Ureter (tissue), 1 donor: ENCODE data around the gene ADAT3. TPM values are rescaled to one million over a fixed set of nuclear protein-coding genes. Genes with fewer than 3 reads are reported as not detected.
A peak's percentile ranks its signal among the peaks of the same experiment; 100 is the strongest.

ENCODE experiments used
- DNase-seq: peaks from one replicate; pipeline ENCODE4 v3.0.0-alpha.2; 2020; ENCODE audit warnings: low spot score
- total RNA-seq: library from RNA; stranded (reverse); gene quantifications from one replicate; pipeline ENCODE4 v1.2.4, GENCODE V29; 2023
- donor health status: DM: yes; HTN: yes; CAD: no.

The ADAT3 gene
- total RNA-seq, 1 donor from 2014 or later = 4.1 TPM

DNA sequence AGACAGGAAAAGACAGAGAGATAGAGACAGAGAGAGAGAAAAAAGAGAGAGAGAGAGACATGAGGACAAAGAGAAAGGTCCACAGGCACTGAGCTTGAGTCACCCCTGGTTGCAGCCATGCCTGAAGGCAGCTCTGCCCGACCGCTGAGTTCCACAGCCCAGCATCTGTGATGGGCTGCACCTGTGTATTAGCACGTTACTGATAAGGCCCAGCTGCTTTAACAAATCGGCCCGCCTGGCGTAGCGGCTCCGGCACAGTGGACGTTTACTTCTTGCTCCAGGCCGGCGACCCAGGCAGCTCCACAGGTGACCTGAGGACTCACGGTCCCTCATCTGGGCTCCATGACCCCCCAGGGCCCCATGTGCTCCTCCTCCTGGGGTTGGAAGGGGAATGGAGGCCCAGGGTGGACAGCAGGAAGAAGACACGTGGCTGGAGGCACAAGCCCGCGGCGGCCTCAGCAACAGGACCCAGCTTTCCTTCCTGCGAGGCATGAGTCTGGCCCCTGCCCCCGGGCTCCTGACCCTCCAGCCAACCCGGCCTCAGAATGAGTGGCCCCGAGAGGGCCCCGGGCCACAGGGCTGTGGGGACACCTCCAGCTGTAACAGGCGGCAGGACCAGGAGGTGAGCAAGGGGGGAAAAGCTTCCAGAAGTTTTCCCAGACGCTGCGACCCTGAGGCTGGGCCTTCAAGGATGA, 31.9 kb downstream of the ADAT3 start:
- DNase-seq = no peak

DNA sequence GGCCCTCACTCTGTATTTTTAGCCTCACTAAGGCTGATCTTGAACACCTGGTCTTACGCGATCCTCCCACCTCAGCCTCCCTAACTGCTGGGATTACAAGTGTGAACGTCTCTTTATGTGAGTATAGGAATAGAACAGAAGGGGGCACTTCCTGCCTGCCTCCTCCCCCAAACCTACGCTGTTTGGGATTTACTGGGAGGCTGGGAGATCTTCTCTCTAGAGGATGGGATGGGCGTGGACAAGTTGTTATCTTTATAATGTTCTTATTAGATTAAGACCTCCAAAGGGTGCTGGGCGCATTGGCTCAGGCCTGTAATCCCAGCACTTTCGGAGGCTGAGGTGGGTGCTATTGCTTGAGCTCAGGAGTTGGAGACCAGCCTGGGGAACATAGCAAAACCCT, 32.9 kb downstream of the ADAT3 start:
- DNase-seq = no peak

DNA sequence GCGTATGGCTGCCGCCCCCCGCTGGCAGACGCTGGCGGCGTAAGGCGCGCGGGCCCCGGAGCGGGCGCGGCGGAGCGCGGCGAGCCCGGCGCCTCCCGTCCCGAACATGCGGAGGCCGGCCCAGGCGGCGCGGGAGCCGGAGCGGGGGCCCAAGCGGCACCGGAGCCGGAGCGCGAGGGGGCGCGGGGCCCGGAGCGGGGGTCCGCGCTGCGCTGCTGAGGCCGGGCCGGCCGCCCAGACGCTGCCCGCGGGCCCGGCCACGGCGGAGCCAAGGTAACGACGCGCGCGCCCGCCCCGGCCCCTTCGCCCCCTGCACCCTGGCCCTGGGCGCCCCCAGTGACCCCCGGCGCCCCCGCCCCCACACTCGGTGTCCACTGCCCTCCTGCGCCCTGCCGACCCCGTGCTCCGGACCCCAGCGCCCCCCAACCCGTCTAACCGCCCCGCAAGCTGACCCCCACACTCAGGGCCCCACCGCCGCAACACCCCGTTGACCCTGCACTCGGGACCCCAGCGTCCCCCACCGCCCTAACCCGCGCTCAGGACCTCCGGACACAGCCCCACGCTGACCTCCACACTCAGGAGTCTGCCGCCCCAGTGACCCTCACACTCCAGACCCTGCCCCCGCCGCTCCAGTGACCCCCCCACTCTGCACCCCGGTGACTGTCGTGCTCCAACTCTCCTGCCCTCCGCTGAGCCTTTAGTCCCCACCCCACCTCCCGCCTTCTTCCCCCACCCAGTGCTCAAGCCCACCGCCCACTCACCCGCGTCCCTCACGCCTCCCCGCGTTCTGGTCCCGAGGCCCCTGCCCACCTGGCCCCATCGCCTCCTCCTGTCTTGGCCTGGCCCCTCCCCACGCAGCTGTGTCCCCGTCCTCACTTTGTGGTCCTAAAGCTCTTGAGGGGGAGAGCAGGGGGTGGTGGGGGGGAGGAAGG, 36.2 kb downstream of the ADAT3 start, which contains the start of gene CSNK1G2:
Gene CSNK1G2, plus strand, starts transcription at position 27 of the 932 bp plus-strand sequence. CDS start 28,601 bp downstream, outside the sequence.
- no peak for DNase-seq

DNA sequence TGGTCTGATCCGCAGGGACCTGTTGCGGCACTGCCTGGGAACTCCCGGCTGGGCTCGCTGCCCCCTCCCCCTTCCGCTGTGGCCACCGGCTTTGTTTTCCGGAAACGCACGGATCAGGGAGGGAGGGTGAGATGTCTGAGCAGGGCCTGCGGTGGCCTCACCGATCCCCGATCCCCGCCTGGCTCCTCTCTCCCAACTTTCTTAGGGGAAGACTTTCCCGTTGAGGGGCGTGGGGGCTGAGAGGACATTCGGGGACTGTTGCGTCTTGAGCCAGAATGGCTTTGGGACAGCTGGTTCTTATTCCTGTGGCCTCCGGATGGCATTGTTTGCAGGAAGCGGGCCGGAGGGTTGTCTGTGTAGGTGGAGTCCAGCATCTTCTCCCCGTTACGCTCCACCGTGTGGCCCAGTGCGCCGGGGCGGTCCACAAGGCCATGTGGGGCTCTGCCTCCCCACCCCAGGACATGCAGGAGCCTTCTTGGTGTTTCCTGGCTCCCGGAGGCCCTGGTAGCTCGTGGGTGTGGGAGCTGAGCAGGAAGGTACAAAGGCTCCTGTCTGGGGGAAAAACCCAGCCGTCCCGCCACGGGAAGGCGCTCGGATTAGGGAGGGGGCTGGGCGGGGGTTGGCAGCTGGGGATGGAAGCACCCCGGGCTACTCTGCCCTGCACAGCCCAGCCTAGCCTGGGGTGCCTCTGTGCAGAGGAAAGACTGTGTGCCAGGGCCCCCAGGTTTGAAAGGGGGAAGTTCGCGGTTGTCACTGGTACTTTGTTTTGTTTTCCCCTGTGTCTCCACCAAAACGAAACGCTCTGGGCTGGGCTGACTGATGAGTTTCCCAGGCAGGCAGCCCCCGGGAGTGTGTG, 37.1 kb downstream of the ADAT3 start:
- peak; percentile 84 for DNase-seq

DNA sequence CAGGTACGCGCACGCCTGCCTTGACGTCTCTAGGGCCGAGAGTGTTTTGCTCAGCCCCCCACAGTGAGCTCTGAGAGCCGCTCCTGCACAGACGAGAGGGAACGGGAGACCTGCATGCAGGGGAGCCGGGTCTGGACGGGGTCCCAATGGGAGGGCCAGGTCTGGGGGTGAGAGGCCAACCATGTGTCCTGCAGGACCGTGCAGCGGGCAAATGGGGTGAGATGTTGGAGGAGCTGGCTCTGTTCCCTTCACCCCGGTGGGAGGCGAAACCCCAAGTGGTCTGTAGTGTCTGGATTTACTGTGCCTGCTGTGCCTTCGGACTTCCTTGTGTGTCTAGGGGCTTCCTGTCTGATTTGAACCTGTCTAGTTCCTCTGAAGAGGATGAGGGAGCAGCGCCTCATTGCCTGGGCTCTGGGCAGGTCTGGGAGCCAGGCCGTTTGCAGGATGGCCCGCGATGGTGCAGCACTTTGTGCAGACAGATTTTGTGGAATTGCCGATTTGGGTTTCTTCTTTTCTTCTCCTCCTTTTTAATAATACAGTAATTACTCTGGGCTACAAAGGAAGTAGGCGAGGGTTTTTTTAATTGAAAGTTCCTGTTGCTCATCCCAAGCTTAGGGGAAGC, 37.8 kb downstream of the ADAT3 start:
- DNase-seq = no peak

DNA sequence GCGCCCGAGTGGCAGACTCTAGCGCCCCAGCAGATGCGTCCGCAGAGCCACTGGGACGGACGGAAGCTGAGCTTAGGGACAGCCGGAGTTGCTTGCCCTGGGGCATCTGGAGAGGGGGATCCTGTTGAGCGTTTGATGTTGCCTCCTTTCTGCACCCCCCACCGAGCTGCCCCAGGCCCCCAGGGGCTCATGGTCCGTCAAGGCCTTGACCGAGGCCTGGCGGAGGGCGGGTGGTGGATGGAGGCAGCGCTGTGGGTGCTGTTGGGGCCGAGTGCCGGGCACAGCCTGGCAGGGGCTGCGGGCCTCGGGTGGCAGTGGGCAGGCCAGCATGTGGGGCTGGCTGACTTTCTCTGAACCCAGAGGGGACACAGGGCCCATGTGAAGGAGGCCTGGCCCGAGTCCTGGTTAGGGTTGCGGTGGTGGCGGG, 38.5 kb downstream of the ADAT3 start:
- DNase-seq = no peak

DNA sequence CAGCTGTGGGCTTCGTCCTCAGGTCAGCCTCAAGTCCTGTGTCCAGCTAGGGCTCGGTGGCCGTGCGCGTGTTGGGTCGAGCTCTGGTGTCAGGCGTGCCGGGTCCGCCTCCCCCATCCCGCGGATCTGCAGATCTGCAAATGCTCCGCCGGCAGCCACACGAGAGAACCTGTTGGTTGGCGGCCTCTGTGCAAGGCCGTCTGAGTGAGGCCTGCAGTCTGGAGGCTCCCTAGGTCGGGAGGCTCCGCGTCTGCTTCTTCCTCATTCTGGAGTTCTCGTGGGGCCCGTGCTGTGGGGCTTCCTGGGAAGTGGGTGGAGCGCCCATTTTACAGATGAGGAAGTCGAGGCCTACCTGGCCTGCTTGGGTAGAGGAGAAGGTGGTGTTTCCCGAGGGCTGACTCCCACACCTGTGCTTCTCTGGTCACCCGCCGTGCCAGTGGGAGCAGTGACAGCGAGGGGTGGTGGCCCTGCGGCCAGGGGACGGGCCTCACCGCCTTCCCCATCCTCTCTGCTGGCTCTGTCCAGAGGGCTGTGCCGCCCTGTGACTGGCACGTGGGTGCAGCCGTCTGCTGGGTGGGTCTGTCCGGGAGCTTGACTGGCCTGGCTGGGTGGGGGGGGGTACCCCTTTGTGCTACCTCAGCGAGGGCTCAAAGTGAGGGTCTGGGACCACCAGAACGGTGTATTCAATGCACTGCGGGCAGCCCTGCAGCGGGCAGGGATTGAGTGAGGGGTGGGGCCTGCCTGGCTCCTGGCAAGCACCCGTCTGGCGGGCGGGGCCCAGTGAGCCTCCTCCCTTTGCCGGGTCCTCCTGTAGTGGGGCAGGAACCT, 39.1 kb downstream of the ADAT3 start:
- no peak for DNase-seq

DNA sequence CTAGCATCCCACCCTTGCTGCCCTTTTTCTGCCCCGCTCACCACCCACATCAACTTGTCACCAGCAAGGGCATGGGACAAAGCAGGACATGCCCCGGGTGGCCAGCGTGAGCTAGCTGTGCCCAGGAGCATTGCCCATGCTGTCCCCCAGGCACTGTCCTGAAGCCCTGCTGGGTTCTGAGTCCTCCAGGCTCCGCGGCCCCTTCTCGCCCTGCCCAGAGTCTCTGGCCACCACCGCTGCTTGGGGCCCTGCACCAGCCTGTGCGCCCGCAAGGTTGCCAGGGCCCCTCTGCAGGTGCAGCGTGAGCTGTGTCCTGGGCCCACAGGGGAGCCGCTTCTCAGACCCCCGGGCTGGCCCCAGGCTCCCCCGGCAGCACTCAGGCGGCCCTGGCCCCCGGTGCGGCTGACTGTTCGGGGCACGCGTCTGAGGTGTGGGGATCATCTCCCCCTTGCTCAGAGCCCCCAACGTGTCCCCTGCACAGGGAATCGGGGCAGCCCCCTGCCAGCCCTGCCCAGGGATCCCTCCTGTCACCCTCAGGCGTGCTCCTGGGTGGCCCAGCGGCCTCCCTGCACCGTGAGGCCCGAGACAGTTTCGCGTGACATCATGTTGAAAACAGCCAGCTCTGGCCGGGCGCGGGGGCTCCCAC, 39.8 kb downstream of the ADAT3 start:
- DNase-seq = no peak

DNA sequence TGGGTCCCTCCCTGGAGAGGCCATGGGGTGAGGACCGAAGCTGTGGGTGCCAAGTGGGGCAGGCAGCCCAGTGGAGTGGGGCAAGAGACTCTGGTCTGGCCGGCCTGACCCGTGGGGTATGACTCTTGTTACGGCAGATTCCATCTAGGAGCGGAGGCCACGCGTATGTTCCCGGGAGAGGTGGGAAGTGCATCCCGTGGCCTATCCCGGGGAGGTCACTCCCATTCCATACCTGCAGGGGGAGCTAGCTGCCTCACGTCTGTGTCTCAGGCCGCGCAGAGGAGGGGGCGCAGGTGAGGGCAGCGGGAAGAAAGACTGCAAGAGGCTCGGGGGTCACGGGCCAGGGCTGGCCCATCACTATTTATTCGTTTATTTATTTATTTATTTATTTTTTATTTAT, 40.7 kb downstream of the ADAT3 start:
- no peak for DNase-seq

DNA sequence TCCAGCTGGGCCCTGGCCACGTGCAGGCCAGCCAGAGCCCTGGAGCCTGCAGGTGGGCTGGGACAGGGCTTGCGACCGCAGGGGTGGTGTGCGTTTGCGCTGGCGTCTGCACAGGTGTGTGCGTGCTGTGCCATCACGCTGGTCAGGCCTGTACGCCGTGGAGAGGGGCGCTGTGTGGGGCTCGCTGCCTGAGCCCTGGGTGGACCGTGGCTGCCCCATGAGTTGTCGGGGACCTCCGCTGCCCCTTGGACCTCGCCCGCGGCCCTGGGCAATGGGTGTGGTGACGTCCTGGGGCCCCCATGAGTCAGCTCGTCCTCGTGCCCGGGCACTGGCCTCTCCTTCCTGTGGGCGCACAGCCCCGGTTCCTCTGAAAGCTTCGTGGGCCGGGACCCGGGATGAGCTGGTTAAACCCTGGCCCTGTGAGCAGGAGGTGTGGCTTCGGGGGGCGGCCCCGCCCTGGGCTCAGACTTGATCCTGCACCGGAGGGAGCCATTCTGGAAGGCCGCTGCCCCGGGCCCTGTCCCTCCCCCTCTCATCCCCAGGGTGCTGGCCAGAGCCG, 42.5 kb downstream of the ADAT3 start:
- no peak for DNase-seq

DNA sequence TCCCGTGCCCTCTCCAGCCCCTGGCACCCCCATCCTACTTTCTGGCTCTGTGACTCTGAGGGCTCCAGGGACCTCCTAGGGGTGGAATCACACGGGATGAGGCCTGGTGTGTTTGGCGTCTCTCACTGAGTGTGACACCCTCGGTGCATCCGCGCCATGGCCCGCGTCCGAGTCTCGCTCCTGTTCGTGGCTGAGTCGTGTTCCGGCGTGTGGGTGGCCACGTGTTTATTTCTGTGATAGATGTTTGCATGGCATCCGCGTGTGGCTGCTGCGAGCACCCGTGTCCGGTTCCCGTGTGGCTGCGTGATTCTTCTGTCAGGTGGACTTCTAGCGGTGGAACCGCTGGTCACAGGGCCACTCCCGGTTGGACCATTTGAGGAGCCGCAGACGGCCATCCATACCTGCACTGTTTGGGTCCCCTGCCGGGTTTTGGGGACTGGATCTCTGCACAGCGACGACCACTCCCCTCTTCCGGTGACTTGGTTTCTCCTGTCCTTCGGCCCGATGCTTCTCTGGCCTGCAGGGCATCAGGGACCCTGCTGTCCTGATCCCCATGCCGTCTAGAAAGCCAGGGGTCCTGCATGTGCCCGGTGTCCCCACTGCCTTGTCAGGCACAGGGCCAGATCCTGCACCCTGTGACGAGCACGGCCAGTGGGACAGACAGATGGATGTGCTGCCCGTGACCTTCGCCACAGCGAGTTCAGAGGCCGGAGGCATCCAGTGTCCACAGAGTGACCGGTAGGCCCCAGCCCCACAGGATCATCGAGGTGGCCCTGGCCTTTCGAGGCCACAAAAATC, 44.3 kb downstream of the ADAT3 start:
- DNase-seq = no peak

DNA sequence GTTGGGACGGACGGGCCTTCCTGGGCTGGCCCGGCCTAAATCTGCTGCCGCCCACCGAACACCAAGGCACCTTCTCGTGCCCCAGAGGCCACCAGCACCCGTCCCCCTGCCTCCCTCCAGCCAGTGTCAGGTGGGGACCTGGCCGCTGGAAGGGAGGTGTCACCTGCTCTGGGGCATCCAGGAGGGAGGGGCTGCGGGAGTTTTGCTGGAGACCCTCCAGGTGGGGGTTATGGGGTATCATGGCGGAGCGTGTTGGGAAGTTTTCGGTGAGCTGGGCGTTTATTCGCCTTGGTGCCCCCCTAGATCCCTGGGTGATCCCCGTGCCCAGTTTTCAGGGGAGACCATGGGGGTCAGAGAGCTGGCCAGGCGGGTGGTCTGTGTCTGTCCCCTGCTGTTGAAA, 45.4 kb downstream of the ADAT3 start:
- DNase-seq = no peak

DNA sequence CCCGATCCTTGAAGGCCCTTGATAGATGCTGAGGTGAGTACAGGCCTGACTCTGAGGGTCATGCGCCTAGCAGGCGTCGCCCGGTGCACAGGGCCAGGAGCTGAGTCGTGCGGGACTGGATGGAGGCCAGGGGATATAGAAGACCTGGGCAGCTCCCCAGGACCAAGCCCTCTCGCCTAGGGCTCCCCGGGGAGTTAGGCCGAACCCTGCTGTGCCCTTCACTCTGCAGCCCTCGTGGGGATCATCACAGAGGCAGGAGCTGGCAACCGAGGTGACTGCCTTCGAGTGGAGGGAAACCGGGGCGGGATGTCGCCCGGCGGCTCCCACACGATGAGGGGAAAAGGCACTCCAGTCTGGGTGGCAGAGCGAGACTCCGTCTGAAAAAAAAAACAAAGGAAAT, 47.4 kb downstream of the ADAT3 start:
- DNase-seq = no peak

DNA sequence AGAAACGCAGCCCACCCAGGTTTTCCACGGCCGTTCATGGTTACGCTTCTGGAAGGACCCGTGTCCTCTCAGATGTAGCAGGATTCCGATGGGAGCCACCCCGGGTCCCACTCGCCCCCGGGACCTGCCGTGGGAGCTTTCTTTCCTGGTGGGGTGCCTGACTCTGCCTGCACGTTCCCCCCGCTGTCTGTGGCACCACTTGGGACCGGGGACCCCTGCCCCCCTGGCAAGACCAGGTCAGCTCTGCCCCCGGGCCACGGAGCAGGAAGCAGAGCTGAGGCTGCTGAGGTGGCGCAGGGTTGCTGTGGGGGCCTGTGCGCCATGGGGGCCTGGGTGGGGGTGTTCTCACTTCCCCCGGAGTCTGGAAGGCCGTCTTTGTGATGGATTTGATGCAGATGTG, 47.8 kb downstream of the ADAT3 start:
- DNase-seq = no peak

DNA sequence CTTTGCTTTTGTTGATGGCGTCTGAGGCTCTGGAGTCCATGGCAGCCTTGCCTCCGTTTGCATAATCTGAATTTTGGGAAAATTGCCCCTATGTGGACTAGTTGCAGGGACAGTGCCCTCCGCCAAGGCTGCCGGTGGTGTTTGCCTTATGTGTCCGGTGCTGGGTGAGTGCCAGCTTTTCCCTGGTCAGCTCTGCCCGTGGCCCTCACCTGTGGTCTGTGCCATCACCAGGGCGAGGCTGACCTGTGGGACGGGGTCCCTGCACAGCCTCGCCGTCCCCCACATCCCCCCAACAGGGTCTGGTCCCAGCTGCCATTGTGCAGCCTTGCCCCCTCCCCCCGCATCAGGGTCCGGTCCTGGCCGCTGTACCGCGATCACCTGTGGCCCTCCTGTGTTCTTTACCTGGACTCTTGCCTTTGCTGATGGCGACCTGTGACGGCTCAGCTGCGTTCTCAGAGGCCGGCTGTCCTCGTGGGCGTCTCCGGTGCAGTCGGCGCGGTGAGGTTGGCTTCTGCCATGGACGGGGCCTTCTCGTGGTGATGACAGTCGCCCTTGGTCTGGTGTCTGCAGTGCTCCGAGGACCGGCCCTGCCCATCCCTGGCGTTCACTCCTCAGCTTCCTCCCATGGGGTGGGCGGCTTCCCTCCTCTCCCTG, 48.4 kb downstream of the ADAT3 start:
- DNase-seq = no peak

DNA sequence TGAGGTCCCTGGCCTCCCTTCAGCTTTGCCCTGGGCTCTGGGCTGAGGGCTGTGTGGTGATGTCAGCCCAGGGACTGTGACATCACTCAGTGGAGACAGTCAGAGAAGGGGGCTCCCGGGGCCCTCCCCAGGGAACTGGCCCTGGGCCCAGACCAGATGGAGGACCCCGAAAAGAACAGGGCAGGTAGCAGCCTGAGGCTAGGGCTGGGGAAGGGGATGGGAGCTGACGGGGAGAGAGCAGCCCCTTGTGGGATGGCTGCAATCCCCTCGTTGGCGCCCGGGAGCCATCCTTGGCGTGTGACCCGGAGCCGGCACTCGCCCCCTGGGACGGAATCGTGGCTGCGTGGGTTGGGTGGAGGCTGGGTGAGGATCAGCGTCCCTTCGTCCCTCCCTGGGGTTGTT, 49.3 kb downstream of the ADAT3 start:
- DNase-seq = no peak

DNA sequence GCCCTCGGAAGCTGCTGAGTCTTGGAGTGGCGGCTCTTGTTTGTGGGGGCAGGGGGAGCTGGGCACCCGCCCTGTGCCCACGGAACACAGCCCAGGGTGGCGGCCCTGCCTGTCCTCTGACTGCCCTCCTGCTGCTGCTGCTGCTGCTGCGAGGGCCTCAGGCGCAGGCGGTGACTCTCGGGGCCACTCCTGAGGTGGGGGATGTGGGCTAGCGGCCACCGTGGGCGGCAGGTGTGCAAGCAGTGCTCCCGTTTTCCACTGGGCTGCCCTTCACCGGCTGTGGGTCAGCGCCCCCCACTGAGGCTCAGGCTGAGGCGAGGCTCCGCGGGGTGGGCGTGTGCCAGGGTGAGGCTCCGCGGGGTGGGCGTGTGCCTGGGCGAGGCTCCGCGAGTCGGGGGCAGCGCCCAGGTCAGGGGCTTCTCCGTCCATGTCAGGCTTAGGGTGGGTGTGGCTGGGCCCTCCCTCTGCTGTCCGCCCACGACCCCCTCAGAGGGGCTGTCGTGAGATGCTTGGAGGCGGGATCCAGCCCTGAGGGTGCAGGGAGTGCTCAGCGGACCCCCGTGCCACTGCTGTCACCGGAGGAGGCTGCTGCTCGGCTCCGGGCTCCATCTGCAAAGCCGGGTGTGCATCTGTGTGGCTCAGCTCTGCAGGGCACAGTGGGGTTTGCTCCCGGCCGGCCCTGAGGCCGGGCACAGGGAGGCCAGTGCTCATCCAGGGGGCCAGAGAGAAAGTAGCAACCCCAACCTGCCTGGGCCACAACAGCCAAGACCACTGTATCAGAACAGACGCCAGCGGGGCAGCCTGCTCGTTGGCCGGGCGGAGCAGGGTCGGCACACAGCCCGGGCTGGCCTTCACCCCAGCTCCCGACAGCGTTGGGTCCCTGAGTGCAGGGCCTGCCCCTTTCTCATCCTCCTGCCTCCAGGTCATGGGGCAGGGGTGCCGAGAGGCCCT, 50.2 kb downstream of the ADAT3 start:
- DNase-seq = no peak
